H1 (cell line): ENCODE data around the gene CTDP1. TPM values are rescaled to one million over a fixed set of nuclear protein-coding genes. Genes with fewer than 3 reads are reported as not detected.

Experiments
- CTCF ChIA-PET: fragments of 300-600 bp; sonication (Branson Sonifier 250); formaldehyde crosslinking; loops from one replicate; lab custom pipeline; 2021; ENCODE audit not compliant: partially characterized antibody; lab: Charles Lee
- POLR2A ChIA-PET: fragments of 300-600 bp; sonication (Branson Sonifier 250); formaldehyde crosslinking; loops from one replicate; lab custom pipeline; 2021; ENCODE audit warnings: inconsistent platforms; ENCODE audit not compliant: partially characterized antibody; lab: Charles Lee
- DNase-seq, 2 experiments: peaks; one replicate each; pipeline versions ENCODE4 v3.0.0 to v3.0.0-alpha.2; 2010 to 2022; ENCODE audit warnings: low spot score in 2 of 2, low read depth in 1 of 2, mixed read lengths in 1 of 2
- FAIRE-seq: peaks from 2 replicates; lab custom pipeline; 2011; peaks lifted over from hg19 to GRCh38; lab: Jason Lieb, UNC
- H2AFZ ChIP-seq: 2 replicates; pipeline ENCODE4 v1.8.1; 2012; ENCODE audit warnings: low read length, inconsistent platforms
- H2AK5ac ChIP-seq: 2 replicates; pipeline ENCODE4 v1.6.1; 2013; ENCODE audit warnings: low read depth, low read length
- H2BK120ac ChIP-seq: replicated peaks from 2 replicates; pipeline ENCODE3; 2013; ENCODE audit warnings: low read depth, low read length, inconsistent platforms
- H2BK12ac ChIP-seq: 2 replicates; pipeline ENCODE4 v1.6.1; 2013; ENCODE audit warnings: low read depth, low read length
- H2BK15ac ChIP-seq: 2 replicates; pipeline ENCODE4 v1.6.1; 2013; ENCODE audit warnings: low read length
- H2BK20ac ChIP-seq: 2 replicates; pipeline ENCODE4 v1.6.1; 2013; ENCODE audit warnings: low read length
- H2BK5ac ChIP-seq: 2 replicates; pipeline ENCODE4 v1.6.1; 2013; ENCODE audit warnings: low read depth, low read length
- H3K14ac ChIP-seq: 2 replicates; pipeline ENCODE4 v1.6.1; 2013; ENCODE audit warnings: inconsistent platforms; ENCODE audit not compliant: insufficient read length
- H3K18ac ChIP-seq: 2 replicates; pipeline ENCODE4 v1.6.1; 2013; ENCODE audit warnings: low read length; ENCODE audit errors: extremely low read depth
- H3K23ac ChIP-seq: 2 replicates; pipeline ENCODE4 v1.6.1; 2013; ENCODE audit warnings: inconsistent platforms; ENCODE audit not compliant: insufficient read length
- H3K23me2 ChIP-seq: 2 replicates; pipeline ENCODE4 v1.6.1; 2013; ENCODE audit warnings: low read depth, low read length
- H3K27ac ChIP-seq: 2 replicates; pipeline ENCODE4 v1.6.1; 2011; ENCODE audit warnings: low read depth, low read length, inconsistent platforms
- H3K27me3 ChIP-seq, 4 experiments: replicated peaks in 1 of 4; 1 replicate in 1 of 4; 2 replicates in 3 of 4; pipeline versions ENCODE4 v1.6.1 to v1.8.1; 2011 to 2013; ENCODE audit warnings: low read length in 3 of 4, mild to moderate bottlenecking in 3 of 4, inconsistent platforms in 2 of 4, mixed read lengths in 2 of 4, moderate library complexity in 1 of 4; ENCODE audit not compliant: control insufficient read depth in 3 of 4, insufficient read depth in 3 of 4; ENCODE audit errors: extremely low read depth in 1 of 4
- H3K36me3 ChIP-seq, 4 experiments: 2 replicates each; pipeline versions ENCODE4 v1.6.1 to v1.8.1; 2011 to 2013; ENCODE audit warnings: mild to moderate bottlenecking in 4 of 4, low read length in 3 of 4, moderate library complexity in 2 of 4, control low read depth in 1 of 4, inconsistent platforms in 1 of 4; ENCODE audit not compliant: insufficient read depth in 4 of 4, control insufficient read depth in 2 of 4
- H3K4ac ChIP-seq: replicated peaks from 2 replicates; pipeline ENCODE3; 2013; ENCODE audit warnings: low read length, low read depth, mixed read lengths, inconsistent platforms; ENCODE audit not compliant: insufficient read length
- H3K4me1 ChIP-seq, 4 experiments: replicated peaks in 1 of 4; 1 replicate in 1 of 4; 2 replicates in 3 of 4; pipeline versions ENCODE4 v1.6.1 to v1.8.1; 2011 to 2013; ENCODE audit warnings: low read length in 3 of 4, inconsistent platforms in 2 of 4, mixed read lengths in 1 of 4; ENCODE audit not compliant: insufficient read depth in 4 of 4, control insufficient read depth in 3 of 4
- H3K4me2 ChIP-seq, 2 experiments: 2 replicates each; pipeline versions ENCODE4 v1.6.1 to v1.8.1; 2011 to 2013; ENCODE audit warnings: low read depth in 2 of 2, low read length in 2 of 2, control low read depth in 1 of 2, inconsistent platforms in 1 of 2, mild to moderate bottlenecking in 1 of 2; ENCODE audit not compliant: insufficient read depth in 1 of 2
- H3K4me3 ChIP-seq, 4 experiments: fragments of 200-600, 300-600 bp in 1 of 4; sonication (generic), shearing (Covaris generic), sonication (Bioruptor Twin) in 1 of 4; 2 replicates each; pipeline versions ENCODE4 v1.5.1 to v1.8.1; 2011 to 2016; ENCODE audit warnings: low read length in 4 of 4, low read depth in 3 of 4, control low read depth in 2 of 4, inconsistent platforms in 2 of 4, mild to moderate bottlenecking in 2 of 4, mixed read lengths in 1 of 4, moderate library complexity in 1 of 4; ENCODE audit not compliant: insufficient read depth in 2 of 4; ENCODE audit errors: extremely low read depth in 1 of 4
- H3K56ac ChIP-seq: replicated peaks from 2 replicates; pipeline ENCODE3; 2013; ENCODE audit warnings: low read depth, mild to moderate bottlenecking, mixed read lengths, low read length, inconsistent platforms; ENCODE audit not compliant: insufficient read length
- H3K79me1 ChIP-seq: 2 replicates; pipeline ENCODE4 v1.6.1; 2013; ENCODE audit warnings: low read depth, low read length, control low read depth
- H3K79me2 ChIP-seq, 2 experiments: 2 replicates each; pipeline versions ENCODE4 v1.6.1 to v1.8.1; 2012 to 2013; ENCODE audit warnings: low read length in 2 of 2, mild to moderate bottlenecking in 2 of 2, inconsistent platforms in 1 of 2; ENCODE audit not compliant: insufficient read depth in 2 of 2, control insufficient read depth in 1 of 2
- H3K9ac ChIP-seq, 4 experiments: replicated peaks in 1 of 4; 1 replicate in 1 of 4; 2 replicates in 3 of 4; pipeline versions ENCODE4 v1.6.1 to v1.8.1; 2011 to 2013; ENCODE audit warnings: low read depth in 3 of 4, low read length in 3 of 4, control low read depth in 2 of 4, mild to moderate bottlenecking in 2 of 4, moderate library complexity in 2 of 4, inconsistent platforms in 1 of 4; ENCODE audit errors: extremely low read depth in 1 of 4
- H3K9me3 ChIP-seq, 2 experiments: 2 replicates each; pipeline versions ENCODE4 v1.6.1 to v1.8.1; 2012 to 2013; ENCODE audit warnings: mild to moderate bottlenecking in 2 of 2, moderate library complexity in 2 of 2, control low read depth in 1 of 2, inconsistent platforms in 1 of 2, low read depth in 1 of 2, low read length in 1 of 2, mixed read lengths in 1 of 2; ENCODE audit not compliant: insufficient read depth in 2 of 2
- H4K20me1 ChIP-seq, 2 experiments: replicated peaks in 1 of 2; 2 replicates each; pipeline versions ENCODE3 to v1.8.1; 2011 to 2013; ENCODE audit warnings: inconsistent platforms in 2 of 2, low read length in 2 of 2, mild to moderate bottlenecking in 1 of 2; ENCODE audit not compliant: insufficient read depth in 2 of 2, control insufficient read depth in 1 of 2
- H4K5ac ChIP-seq: 2 replicates; pipeline ENCODE4 v1.6.1; 2013; ENCODE audit warnings: low read length, low read depth, mixed read lengths, inconsistent platforms; ENCODE audit not compliant: insufficient read length
- H4K8ac ChIP-seq: 2 replicates; pipeline ENCODE4 v1.8.0; 2013; ENCODE audit warnings: mild to moderate bottlenecking, moderate library complexity, low read length, inconsistent platforms; ENCODE audit not compliant: insufficient read depth; ENCODE audit errors: extremely low read depth
- H4K91ac ChIP-seq: replicated peaks from 2 replicates; pipeline ENCODE3; 2013; ENCODE audit warnings: low read length, mixed read lengths, inconsistent platforms; ENCODE audit not compliant: insufficient read length
- CEBPB ChIP-seq: IDR thresholded peaks from 2 replicates; pipeline ENCODE4 v1.6.1; 2012; ENCODE audit warnings: low read depth, low read length
- EP300 ChIP-seq, 2 experiments: IDR thresholded peaks; 1 replicate in 1 of 2; 2 replicates in 1 of 2; pipeline ENCODE4 v1.6.1; 2011 to 2012; ENCODE audit warnings: low read depth in 2 of 2, low read length in 2 of 2, mild to moderate bottlenecking in 2 of 2, borderline replicate concordance in 1 of 2, inconsistent platforms in 1 of 2, moderate library complexity in 1 of 2
- SP2 ChIP-seq: IDR thresholded peaks from 2 replicates; pipeline ENCODE4 v1.6.1; 2012; ENCODE audit warnings: mild to moderate bottlenecking, low read length, inconsistent platforms
- ZNF274 ChIP-seq: IDR thresholded peaks from 2 replicates; pipeline ENCODE4 v1.7.0; 2012; ENCODE audit warnings: low read length, borderline replicate concordance; ENCODE audit errors: extremely low read depth
- WGBS, 2 experiments: shearing (Covaris generic) in 1 of 2; methylation state at CpG; one replicate each; pipeline versions ENCODE4 v1.1.6 to v1.1.7; 2013 to 2015; ENCODE audit warnings: low lambda C conversion rate in 2 of 2, mixed read lengths in 2 of 2, inconsistent platforms in 1 of 2, low coverage in 1 of 2, missing lambda C conversion rate in 1 of 2; ENCODE audit not compliant: insufficient replicate concordance in 2 of 2, insufficient coverage in 1 of 2, insufficient read length in 1 of 2; ENCODE audit errors: extremely low coverage in 1 of 2, missing lambda C conversion rate in 1 of 2; 5-methylcytosine and 5-hydroxymethylcytosine counted together
- polyA plus RNA-seq, 7 experiments: library from polyadenylated mRNA; depleted of rRNA in 3 of 7; stranded (reverse) in 5 of 7; unstranded in 2 of 7; fragments of >200 nt in 5 of 7; fragments of 200-250 nt in 2 of 7; gene quantifications; 1 replicate in 5 of 7; 2 replicates in 1 of 7; 4 replicates in 1 of 7; pipeline versions ENCODE4 v1.2.1 to v1.2.3, GENCODE V29; 2011 to 2013; ENCODE audit warnings: missing spikeins in 2 of 7, mixed read lengths in 2 of 7
- total RNA-seq: library from RNA; stranded (reverse); fragmentation: NEBNext Ultra II Directional; extraction: Animal tissue kit (Norgen Biotek cat#: 25700); gene quantifications from 2 replicates; pipeline ENCODE4 v1.2.1, GENCODE V29; 2021

CTDP1 gene
- total and polyA plus RNA-seq, 2 of the 8 experiments (the other 6 are each of a cell fraction or from before 2014, with no cell fraction given), result 16.6 to 37.0 TPM

- no peak overlapping the region for H2BK5ac ChIP-seq
- no peak overlapping the region for H3K4ac ChIP-seq
- H2BK120ac ChIP-seq, result no peak overlapping the region
- H3K56ac ChIP-seq, result no peak overlapping the region
- peaks cover 22 to 42% (median 40%) of the 10 kb centered on the region in 4 experiments for H3K27me3 ChIP-seq
- WGBS, 2 experiments, result 90% methylated on average over 10 of the region's 13 CpGs; no CpG with 5 or more reads in 1 of the 2 experiments
- H3K4me1 ChIP-seq, result peaks cover 0 to 12% (median 5%) of the 10 kb centered on the region in 4 experiments; a peak in 5 of 7 replicates
- no peak overlapping the region for H2BK20ac ChIP-seq
- H3K14ac ChIP-seq, result no peak overlapping the region
- no peak overlapping the region for H3K18ac ChIP-seq
- H3K9me3 ChIP-seq, result no peaks in the 10 kb centered on the region
- no peak overlapping the region for H2BK12ac ChIP-seq
- no peak overlapping the region for H3K4me3 ChIP-seq
- H3K36me3 ChIP-seq, result no peaks in the 10 kb centered on the region
- FAIRE-seq (no peak), DNase-seq (no peak)
- H4K20me1 ChIP-seq, result peaks cover 1 to 6% of the 10 kb centered on the region in 2 experiments
- H4K5ac ChIP-seq, result no peak overlapping the region
- H3K79me1 ChIP-seq, result no peaks in the 10 kb centered on the region
- H4K91ac ChIP-seq, result no peak overlapping the region
- no peak overlapping the region for H4K8ac ChIP-seq
- CTCF ChIA-PET, result no interaction called here
- no peak for TF ChIP-seq ZNF274
- no peak for TF ChIP-seq EP300 (IDR thresholded peaks at IDR 0.05; ENCODE audit: borderline replicate concordance in 1 of 2, low read depth in 2 of 2, low read length in 2 of 2)
- no peak for TF ChIP-seq CEBPB
- no peak for TF ChIP-seq SP2
- POLR2A ChIA-PET, result no interaction called here
- H3K23me2 ChIP-seq, result peaks cover 8% of the 10 kb centered on the region; the same call in 1 of the 2 replicates
- no peak overlapping the region for H3K9ac ChIP-seq
- no peak overlapping the region for H3K4me2 ChIP-seq
- no peak overlapping the region for H2BK15ac ChIP-seq
- H3K27ac ChIP-seq, result no peak overlapping the region
- no peak overlapping the region for H2AFZ ChIP-seq
- H2AK5ac ChIP-seq, result no peak overlapping the region
- H3K79me2 ChIP-seq, result no peaks in the 10 kb centered on the region
- no peak overlapping the region for H3K23ac ChIP-seq
These were observed 121.6 kb downstream of the CTDP1 start for GRCh38 chr18:79801217-79801616.
